ENCODE measurements around the gene CDKN1B.
"Not testable (repeated sequence)": the region's sequence is repeated elsewhere in the genome, so short reads cannot be mapped to it uniquely, and the experiment has no call there.

The CDKN1B gene

DNA sequence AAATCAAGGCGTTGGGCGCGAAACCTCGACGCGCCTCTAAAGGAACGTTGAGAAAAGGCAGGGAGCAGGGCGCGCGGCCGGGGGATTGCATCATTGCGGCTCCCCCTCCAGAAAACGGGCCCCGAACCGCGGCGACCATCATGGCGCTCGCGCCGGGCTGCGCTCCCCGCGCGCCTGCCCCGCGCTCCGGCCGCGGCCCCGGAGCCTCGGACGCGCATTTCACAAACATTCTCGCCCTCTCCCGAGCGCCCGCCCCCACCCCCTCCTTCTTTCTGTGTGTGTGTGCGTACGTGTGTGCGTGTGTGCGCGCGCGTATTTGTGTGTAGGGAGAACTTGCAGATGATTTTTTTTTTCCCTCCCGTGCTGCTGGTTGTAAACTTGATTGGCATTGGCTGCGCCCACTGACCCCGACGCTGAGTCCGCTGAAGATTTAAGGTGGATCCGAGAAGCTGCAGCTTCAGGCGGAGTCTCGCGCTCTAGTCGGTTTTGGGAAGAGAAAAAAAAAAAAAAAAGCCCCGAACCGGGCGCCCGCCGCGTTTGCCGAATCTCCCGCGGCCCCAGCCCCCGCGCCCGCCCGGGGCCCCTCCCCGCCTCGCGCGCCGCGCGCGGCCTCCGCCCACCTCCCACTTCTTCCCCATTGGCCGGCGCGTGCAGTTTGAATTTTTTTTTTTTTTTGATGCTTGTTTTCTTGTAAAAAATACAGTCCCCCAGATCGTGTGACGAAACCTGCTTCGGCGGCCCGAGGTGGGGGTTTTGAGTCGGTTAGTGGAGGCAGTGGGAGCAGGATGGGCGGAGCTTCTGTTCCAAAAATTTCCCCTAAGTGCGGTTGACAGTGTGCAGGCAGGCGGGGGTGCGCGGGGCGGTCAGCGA, 8.2 kb downstream of the CDKN1B start:
- peak; percentile 90 for DNase-seq

DNA sequence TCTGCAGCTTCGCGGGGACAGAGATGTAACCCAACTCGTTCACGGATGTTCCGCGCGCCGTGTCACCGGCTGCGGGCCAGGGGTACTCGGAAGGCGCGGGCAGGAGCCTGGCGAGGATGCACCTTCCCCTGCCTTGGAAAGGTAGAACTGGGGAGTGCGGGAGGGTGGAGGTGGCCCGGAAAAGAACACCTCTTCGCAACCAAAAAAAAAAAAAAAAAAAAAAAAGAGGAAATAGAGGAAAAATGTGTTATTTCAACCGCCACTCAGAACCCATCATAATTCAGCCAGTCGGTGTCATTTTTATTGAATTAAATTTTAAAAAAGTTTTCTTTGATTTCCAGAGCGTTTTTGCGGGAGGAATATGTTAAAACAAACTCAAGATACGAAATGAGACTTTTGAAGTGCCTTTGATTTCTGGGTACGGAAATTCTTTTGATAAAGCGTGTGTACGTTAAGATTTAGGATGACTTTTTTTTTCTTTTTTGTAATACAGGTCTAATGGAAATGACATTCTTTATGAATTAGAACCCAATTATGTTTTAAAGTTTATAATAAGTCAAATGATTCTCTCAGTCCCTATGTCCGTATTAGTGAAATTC, 8.9 kb downstream of the CDKN1B start:
- DNase-seq: no peak

DNA sequence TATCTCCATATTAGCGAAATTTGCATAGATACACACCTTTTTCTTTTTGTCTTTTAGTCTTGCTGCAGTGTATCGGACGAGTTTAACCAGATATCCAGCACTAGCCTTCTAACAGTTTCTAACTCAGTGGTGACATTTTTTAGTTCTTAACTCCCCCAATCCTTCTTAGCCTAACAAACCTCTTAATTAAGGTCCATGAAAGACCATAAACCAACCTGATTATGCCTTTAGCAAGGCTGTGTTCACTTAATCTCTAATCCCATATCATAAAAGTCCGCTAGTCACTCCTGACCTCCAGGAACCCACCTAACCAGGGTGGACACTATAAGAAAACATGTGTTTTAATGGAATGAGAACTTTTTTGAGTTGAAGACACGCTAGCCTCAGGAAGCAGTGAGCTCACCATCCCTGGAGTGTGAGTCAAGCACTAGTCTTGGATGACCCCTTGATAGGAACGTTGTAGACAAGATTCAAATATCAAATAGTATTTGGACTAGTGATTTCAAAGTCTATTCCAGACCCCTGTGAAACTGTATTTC, 9.5 kb downstream of the CDKN1B start:
- no peak for DNase-seq

DNA sequence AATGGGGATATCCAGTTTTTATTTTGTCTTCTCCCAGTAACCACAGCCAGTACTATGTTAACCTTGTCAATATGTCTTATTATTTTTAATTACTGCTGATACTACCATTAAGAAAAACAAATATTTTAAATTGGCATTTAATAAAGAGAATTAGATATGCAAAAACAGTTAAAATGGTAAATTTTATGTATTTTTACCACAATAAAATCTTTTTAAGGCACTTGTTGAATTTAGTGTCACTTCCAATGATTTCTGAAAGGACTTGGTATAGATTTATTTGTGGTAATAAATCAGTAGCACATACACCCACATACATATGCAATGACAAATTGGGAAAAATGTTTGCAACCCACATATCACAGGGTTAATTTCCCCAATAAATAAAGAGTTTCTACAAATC, 14.0 kb downstream of the CDKN1B start:
- no peak for DNase-seq

DNA sequence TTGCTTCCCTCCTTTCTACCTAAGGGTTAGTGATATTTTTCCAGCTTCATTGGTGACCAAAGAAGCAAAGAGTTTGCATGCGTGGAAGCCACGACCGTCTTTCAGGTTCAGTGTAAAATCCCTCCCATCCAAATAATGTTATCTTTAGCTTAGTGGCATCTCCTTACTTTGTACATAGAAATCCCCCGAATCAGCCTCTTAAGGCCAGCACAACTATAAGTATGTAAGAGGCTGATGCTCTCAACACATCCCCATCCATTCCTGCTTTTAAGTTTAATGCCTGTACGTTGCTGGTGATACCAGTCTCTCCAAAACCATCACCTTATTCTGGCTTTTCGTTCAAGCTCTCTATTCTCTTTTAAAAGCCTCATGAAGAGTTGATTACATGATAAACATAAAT, 14.6 kb downstream of the CDKN1B start:
- no peak for DNase-seq

DNA sequence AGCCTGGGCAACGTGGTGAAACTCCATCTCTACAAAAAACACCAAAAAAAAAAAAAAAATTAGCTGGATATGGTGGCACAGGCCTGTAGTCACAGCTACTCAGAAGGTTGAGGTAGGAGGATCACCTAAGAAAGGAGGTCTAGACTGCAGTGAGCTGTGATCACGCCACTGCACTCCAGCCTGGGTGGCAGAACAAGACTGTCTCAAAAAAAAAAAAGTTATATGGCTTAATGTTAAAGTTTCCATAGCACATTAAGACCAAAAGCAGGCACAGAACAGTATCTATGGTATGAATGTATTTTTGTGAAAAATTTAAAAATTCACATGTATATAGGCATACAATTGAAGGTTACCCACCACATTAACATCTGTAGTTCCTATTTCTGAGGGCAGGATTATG, 15.9 kb downstream of the CDKN1B start:
- DNase-seq: no peak

DNA sequence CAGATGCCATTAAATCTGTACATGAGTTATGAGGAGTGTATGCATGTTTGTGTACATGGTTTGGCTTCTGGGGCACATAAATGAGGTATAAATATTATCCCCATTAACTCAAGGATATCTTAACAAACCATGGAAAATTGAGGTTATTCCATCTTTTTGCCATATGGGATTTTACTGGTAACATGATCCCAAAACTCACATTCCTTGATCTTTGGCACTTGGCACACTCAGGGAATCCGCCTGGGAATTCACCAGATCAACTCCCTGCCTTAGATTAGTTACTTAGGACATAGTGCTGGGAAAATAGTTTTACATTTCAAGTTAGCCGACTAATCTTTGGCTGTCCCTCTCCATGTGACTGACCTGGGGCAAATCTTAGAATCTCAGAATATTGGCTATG, 16.9 kb downstream of the CDKN1B start:
- DNase-seq: no peak

DNA sequence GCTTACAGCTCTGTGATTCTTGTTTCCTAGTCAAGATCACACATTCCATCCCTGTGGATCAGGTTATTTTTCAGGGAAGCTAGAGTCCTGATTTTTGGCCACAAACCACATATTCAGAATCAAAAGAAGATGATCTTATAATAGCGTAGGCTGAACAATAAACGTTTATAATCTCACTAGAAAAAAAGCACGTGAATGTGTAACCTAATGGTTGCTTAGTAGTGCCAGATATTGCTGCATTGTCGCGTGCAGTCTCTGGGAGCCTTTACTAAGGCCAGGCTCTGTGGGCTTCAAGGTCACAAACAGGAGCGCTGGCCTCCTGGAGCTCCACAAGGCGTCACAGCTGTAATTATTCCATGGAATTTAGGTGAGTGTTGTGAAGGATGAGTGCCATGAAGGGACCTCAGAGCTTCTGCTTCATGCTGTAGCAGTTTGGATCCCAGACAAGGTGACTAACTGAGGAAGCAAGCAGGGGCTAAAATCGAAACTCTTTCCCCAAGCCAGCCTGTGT, 17.4 kb downstream of the CDKN1B start:
- no peak for DNase-seq

DNA sequence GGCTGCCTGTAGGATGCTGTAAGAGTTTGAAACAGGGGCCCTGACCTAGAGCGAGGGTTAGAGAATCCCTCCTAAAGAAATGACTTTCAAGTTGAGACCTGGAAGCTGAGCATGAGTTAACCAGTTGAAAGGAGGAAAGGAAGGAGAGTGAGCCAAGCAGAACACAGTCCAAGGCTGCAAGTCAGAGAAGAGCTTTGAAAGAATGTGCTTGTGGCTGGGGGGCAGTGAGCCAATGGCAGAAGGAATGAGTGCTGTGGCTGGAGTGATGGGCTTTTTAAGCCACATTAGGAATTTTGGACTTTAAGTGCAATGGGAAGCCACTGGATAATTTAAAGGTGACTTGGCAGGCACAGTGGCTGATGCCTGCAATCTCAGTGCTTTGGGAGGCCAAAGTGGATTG, 18.1 kb downstream of the CDKN1B start:
- no peak for DNase-seq

DNA sequence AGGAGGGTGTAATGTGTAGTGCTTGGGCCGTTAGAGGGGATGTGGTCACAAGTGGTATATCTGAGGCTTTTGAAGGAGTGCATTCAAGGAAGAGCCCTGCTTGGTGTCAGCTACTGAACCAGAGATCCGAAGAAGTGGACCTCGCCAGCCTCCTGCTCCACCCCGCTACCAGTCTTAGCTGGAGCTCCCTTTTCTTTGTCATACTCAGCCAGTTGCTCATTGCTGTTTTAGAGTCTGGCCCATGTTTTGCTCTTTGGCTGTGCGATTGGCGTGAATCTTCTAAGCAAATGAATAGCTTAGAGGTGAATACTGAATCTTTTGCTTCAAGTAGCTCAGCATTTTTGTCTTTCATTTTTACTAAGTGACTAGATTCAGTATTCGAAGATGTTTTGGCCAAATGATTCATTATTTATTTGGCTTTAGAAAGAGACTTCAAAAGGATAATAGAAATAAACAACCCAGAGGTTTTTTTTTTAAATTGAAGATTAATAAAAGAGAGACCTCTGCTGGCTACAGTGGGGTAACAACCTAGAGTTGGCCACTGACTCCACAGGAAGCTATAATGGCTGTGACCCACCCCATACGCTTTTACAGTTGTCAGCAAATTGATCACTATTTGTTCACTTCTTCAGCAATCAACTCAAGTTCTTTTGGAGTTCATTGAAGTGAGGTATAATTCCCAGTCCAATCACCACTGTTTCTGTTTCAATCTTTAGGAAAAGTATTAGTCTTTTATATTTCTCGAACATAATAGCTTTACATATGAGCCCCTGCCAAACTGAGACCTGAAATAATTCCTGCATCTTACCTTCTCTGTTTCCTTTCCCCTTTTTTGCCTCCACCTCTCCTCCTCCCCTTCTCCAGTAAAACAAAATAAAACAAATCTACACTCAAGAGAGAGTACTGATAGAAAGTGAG, 19.9 kb downstream of the CDKN1B start:
- no peak for DNase-seq

DNA sequence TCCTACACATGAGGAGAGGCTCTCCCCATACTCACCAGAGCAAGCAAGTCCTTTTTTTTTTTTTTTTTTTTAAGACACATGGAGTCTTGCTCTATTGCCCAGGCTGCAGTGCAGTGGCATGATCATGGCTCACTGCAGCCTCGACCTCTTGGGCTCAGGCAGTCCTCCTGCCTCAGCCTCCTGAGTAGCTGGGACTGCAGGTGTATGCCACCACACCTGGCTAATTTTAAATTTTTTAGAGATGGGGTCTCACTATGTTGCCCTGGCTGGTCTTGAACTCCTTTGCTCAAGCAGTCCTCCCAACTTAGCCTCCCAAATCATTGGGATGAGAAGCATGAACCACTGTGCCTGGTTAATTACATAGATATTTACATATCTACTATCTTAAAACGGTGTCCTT, 21.0 kb downstream of the CDKN1B start:
- not testable (repeated sequence) for DNase-seq

DNA sequence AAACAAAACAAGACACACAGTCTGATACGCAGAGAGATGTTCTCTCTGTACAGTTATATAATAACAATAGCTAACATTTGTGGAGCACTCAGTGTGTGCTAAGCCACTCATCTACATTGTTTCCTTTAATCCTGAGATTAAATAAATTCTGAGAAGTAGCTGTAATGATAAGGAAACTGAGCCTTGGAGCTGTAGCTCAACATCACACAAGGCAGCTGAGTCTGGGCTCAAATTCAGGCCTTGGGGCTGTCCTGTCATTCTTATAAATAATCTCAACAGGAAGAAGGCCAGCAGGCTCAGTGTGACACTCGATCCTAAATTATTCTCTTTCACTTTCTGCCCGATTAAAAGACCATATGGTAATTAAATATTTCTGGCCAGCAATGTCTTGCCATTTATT, 24.5 kb downstream of the CDKN1B start:
- no peak for DNase-seq

DNA sequence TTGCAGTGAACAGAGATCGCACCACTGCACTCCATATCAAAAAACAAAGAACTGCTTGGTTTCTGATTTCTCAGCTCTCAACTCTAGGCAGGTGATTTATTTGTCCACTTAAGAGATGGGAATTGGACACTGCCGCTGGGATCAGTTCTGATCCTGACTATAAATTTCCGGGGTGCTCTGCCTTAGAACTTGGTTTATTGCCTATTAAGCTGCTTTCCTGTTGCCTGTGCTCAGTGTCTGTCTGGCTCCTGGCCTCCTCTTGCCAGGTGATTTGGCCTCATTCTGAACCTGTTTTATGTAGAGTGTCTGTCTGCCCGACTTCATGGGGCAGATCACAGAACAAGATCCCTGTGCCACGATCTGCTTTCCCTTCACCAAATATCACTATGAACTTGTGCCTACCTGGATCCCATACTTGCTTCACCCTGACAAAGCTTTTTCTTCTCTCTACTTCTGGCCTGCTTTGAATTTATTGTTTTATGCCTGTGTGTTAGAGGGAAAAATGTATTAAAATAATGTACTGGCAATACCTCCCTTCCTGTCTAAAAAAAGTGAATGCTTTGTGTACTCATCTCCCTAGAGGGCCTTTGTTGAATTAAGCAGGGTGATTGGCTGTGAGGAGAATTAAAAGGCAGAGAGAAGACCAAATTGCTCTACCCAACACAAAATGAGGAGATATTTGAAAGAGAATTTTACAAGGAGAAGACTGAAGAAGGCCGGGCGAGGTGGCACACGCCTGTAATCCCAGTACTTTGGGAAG, 27.6 kb downstream of the CDKN1B start:
- no peak for DNase-seq

DNA sequence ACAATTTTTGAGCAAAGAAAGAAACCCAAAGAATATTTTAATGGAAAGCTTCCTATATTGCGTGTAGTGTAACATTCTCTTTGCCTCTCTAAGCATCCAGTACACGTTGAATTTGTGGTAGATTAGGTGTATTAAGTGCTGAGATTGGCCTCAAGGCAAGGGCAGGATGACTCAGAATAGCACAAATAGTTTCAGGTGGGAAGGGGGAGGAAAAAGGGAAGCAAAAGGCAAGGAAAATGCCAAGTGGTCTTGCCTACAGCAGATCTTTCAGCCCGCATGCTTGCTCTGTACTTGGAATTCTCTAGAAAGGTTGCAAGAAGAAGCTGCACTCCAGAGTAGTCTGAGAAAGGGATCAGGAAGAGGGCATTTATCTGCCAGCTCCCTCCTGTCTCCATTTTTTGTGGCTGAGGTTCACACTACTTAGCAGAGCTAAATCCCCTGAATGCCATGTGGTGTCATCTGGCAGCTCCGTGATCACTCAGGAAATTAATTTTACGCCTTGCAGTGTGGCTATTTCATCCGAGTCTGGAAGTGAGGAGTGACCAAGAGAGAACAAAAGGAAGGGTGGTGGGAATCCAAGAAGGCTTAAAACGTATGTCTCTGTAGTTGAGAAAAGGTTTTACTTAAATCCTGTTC, 28.5 kb downstream of the CDKN1B start:
- DNase-seq: no peak

DNA sequence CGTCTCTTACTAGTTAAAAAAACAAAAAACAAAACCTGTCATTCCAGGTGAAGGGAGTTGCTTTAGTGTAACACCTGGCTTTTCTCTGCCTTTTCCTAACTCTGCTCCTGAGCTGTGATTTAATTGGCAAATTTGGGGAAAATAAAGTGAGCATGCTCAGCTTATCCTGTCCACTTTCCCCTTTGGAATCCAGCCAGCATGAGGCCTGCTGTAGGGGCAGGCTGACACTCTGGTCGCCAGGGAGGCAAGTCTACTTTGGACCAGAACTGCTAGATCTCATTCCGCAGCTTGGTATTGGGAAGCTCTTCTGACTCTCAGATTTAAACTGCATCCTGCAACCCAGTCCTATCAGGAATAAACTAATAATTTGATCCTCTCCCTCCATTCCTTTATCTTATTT, 30.1 kb downstream of the CDKN1B start:
- DNase-seq: no peak

DNA sequence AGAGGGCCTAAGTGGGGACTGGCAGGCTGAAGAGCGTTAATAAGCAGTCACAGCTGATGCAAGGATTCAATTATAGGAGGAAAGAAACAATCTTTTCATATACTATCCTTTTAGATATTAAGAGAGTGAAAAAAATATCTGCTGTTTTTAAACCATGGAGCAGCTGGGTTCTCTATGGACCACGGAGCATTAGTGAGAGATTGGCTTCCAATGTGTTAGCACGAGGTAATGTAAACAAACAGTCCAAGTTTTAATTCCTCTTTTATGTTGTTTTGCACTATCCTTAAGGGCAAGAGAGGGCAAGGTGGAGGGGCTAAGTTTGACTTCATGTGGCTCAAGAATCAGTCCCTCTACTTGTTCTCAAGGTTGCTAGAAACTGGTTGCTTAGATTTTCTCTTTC, 30.9 kb downstream of the CDKN1B start:
- DNase-seq: no peak

DNA sequence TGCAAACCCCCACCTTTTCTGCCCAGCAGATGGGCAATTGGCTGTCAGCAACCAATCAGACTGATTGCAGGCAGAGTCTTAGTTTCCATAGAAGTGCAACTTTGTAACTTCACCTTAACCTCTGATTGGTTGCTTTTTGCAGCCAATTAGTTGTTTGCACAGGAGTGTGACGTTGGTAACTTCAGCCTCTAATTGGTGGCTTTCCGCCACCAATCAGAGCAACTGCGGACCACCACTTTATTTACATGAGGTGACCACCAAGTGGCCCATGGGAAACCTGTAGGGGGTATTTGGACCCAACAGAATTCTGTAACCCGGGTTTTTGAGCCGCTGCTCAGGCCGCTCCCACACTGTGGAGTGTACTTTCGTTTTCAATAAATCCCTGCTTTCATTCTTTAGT, 32.3 kb downstream of the CDKN1B start:
- no peak for DNase-seq

DNA sequence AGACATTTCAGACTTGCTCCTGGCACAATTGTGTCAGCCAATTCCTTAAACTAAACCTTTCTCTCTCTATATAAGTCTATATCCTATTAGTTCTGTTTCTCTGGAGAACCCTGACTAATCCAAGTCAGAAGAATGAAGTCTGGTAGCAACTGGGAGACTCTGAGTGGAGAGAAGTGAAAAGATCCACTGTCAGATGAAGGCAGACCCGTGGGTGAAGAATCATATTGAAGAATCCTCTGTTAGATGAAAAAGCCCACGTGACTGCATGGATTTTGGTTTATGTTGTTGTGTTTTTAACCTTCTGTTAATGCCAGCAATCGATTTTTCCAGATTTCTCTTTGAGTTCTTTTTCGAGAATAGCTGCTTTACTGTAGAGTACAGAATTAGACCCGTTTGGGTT, 38.8 kb downstream of the CDKN1B start:
- no peak for DNase-seq

DNA sequence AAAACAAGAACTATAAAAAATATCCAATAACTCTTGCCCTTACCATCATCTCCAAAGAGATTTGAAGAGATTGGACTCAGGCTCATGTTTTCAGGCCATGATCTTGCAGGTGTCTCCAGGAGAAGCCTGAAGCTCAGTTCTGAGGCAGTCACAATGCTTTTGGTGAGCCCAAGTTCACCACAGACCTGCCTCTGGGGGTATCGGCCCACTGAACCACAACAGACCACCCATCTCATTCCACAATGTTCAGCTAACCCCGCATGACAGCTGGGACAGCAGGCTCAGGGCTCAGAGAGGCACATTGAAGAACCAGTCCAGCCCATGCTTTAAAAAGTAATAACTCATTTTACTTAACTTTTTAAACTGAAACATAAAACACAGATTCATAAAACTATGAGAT, 40.0 kb downstream of the CDKN1B start:
- no peak for DNase-seq

DNA sequence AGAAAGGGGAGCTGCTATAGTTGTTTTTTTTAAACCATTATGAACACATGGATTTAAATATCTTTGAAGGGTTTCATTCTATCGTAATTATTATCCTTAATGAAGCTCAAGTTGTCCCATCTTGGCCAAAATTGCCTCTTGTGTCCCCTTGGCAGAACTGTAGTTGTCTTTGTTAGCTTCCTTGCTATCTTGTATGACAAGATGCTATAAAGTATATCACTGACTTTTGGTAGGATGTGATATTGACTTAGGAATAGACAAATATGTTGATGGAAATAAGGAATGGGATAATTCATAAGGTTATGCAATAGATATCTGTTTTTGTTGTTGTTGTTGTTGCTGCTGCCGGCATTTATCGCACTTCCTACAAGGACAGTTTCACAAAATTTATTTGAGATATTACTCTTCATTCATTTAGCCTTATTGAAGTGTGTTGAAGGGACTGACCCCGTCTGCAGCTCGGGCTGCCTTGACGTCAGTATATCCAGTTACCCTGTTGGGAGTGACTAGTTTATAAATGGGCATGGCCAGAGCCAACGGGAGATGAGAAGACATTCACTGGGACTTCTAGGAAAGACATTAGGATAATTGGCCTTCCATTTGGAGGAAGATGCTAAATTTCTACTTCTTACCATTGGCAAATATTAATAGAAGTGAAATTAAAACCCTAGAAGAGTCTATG, 42.2 kb downstream of the CDKN1B start:
- no peak for DNase-seq

DNA sequence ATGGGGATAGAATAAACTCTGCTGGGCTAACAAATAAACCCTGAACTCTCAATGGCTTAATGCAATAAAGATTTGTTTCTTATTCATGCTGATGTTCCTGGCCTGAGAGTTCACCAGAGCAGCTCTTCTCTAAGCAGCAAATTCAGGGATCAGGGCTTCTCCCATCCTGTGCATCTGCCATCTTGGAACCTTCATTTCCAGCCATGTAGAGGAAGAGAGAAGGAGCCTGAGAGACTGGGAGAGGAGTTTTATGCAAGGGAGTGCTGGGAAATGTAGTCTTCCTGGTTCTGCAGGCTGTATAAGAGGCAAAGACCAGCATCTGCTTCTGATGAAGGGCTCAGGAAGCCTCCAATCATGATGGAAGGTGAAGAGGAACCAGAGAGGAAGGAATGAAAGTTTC, 47.7 kb downstream of the CDKN1B start:
- DNase-seq: no peak
